WTC11 (cell line): ENCODE data around the gene B4GALT3.

Experiments
- CTCF ChIP-seq: fragments of 200-600 bp; IDR thresholded peaks from 2 replicates; pipeline ENCODE4 v1.8.0; 2022; ENCODE audit warnings: antibody characterized with exemption
- E2F1 ChIP-seq: sonication (generic); formaldehyde crosslinking; IDR thresholded peaks from 2 replicates; pipeline ENCODE4 v1.8.0; 2022; ENCODE audit warnings: mild to moderate bottlenecking, missing genetic modification reagents
- FOXP1 ChIP-seq: sonication (generic); formaldehyde crosslinking; IDR thresholded peaks from 2 replicates; pipeline ENCODE4 v1.8.0; 2022; ENCODE audit warnings: missing genetic modification reagents, mild to moderate bottlenecking, moderate library complexity, borderline replicate concordance
- KAT7 ChIP-seq: sonication (generic); formaldehyde crosslinking; IDR thresholded peaks from 2 replicates; pipeline ENCODE4 v1.8.1; 2023; ENCODE audit warnings: missing genetic modification reagents, mild to moderate bottlenecking, borderline replicate concordance
- USF2 ChIP-seq: sonication (generic); formaldehyde crosslinking; IDR thresholded peaks from 2 replicates; pipeline ENCODE4 v1.8.1; 2023; ENCODE audit warnings: mild to moderate bottlenecking, missing genetic modification reagents, moderate library complexity
- TF ChIP-seq, protein P1 (sequence below): sonication (generic); formaldehyde crosslinking; IDR thresholded peaks from 2 replicates; pipeline ENCODE4 v1.8.1; 2022; ENCODE audit warnings: low read depth, missing genetic modification reagents, borderline replicate concordance

DNA sequence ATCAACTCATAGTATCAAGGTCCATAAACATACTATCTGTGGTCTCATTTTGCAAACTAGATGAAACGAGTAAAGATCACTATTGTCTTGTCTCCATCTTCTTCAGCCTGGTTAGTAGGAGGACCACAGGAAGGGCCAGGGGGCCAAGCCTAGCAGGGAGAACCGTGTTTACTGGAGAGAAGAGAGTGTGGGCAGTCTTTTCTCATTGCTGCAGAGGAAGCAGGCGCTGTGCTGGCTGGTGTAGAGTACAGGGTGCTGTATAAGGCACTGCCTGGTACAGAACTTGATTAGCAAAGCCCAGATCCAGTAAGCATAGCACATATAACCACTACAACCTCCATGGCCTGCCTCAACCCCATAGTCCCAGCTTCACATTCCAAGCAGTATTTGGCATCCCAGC is 10.0 kb upstream of the B4GALT3 start:
- no peak for TF ChIP-seq USF2 (CRISPR knock-in tag)
- TF ChIP-seq, protein P1, sequence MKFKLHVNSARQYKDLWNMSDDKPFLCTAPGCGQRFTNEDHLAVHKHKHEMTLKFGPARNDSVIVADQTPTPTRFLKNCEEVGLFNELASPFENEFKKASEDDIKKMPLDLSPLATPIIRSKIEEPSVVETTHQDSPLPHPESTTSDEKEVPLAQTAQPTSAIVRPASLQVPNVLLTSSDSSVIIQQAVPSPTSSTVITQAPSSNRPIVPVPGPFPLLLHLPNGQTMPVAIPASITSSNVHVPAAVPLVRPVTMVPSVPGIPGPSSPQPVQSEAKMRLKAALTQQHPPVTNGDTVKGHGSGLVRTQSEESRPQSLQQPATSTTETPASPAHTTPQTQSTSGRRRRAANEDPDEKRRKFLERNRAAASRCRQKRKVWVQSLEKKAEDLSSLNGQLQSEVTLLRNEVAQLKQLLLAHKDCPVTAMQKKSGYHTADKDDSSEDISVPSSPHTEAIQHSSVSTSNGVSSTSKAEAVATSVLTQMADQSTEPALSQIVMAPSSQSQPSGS: no peak
- no peak for TF ChIP-seq E2F1
- no peak for TF ChIP-seq CTCF
- TF ChIP-seq KAT7 (CRISPR knock-in tag): no peak
- no peak for TF ChIP-seq FOXP1 (CRISPR knock-in tag)
